HepG2 (cell line): ENCODE data around the gene IGF2. TPM values are rescaled to one million over a fixed set of nuclear protein-coding genes. Genes with fewer than 3 reads are reported as not detected.

Experiments
- ARNTL ChIP-seq: sonication (generic); formaldehyde crosslinking; IDR thresholded peaks from 2 replicates; pipeline ENCODE4 v1.4.0; 2020; ENCODE audit warnings: mild to moderate bottlenecking, missing genetic modification reagents
- BORCS8-MEF2B ChIP-seq: sonication (generic); formaldehyde crosslinking; IDR thresholded peaks from 2 replicates; pipeline ENCODE4 v1.8.0; 2022; ENCODE audit warnings: mild to moderate bottlenecking, missing genetic modification reagents
- EED ChIP-seq: sonication (generic); formaldehyde crosslinking; IDR thresholded peaks from 2 replicates; pipeline ENCODE4 v1.5.0; 2020; ENCODE audit warnings: mild to moderate bottlenecking, missing genetic modification reagents
- ESRRA ChIP-seq: sonication (generic); formaldehyde crosslinking; IDR thresholded peaks from 2 replicates; pipeline ENCODE4 v1.5.1; 2020; ENCODE audit warnings: mild to moderate bottlenecking, low read depth, missing genetic modification reagents
- HMG20B ChIP-seq: conservative IDR thresholded peaks from 2 replicates; pipeline ENCODE4 v1.6.1; 2016; ENCODE audit warnings: missing genetic modification reagents, missing compliant biosample characterization
- HNRNPLL ChIP-seq: fragments of 200-400 bp; formaldehyde crosslinking; IDR thresholded peaks from 2 replicates; pipeline ENCODE4 v1.6.1; 2017; ENCODE audit warnings: mild to moderate bottlenecking, low read depth, low read length; ENCODE audit not compliant: poor library complexity, severe bottlenecking
- NCOR1 ChIP-seq: fragments of 200-600 bp; sonication (generic); IDR thresholded peaks from 2 replicates; pipeline ENCODE4 v1.7.0; 2017; ENCODE audit warnings: antibody characterized with exemption, low read length, borderline replicate concordance
- TCF7 ChIP-seq: sonication (generic); IDR thresholded peaks from 2 replicates; pipeline ENCODE4 v1.6.1; 2016; ENCODE audit warnings: antibody characterized with exemption, low read depth
- ZFP36 ChIP-seq: fragments of 150-350 bp; IDR thresholded peaks from 2 replicates; pipeline ENCODE4 v1.6.1; 2018; ENCODE audit warnings: borderline replicate concordance, low read length, low read depth; ENCODE audit not compliant: partially characterized antibody
- ZNF207 ChIP-seq: fragments of 450-650 bp; IDR thresholded peaks from 2 replicates; pipeline ENCODE4 v1.6.1; 2016; ENCODE audit warnings: antibody characterized with exemption, borderline replicate concordance
- ZNF253 ChIP-seq: sonication (generic); formaldehyde crosslinking; IDR thresholded peaks from 2 replicates; pipeline ENCODE4 v1.8.0; 2022; ENCODE audit warnings: mild to moderate bottlenecking, missing genetic modification reagents, borderline replicate concordance
- ZNF34 ChIP-seq: sonication (generic); formaldehyde crosslinking; IDR thresholded peaks from 2 replicates; pipeline ENCODE4 v1.4.0; 2020; ENCODE audit warnings: mild to moderate bottlenecking, missing genetic modification reagents, borderline replicate concordance
- ZNF563 ChIP-seq: sonication (generic); formaldehyde crosslinking; IDR thresholded peaks from 2 replicates; pipeline ENCODE4 v1.8.0; 2022; ENCODE audit warnings: mild to moderate bottlenecking, moderate library complexity, missing genetic modification reagents
- ZSCAN30 ChIP-seq: sonication (generic); formaldehyde crosslinking; IDR thresholded peaks from 2 replicates; pipeline ENCODE4 v1.5.0; 2020; ENCODE audit warnings: mild to moderate bottlenecking, missing genetic modification reagents
- polyA plus RNA-seq, 8 experiments: library from polyadenylated mRNA; depleted of rRNA in 3 of 8; stranded (reverse) in 7 of 8; unstranded in 1 of 8; fragments of >200 nt; fragmentation: Illumina TruSeq in 4 of 8; extraction: Trizol in 4 of 8; gene quantifications; 2 replicates each; pipeline versions ENCODE4 v1.2.1 to v1.2.3, GENCODE V29; 2011 to 2016; ENCODE audit warnings: low read depth in 4 of 8, missing spikeins in 1 of 8, mixed read lengths in 1 of 8; ENCODE audit not compliant: insufficient read depth in 1 of 8
- total RNA-seq, 5 experiments: library from RNA; depleted of rRNA; stranded (reverse); fragments of >200 nt; fragmentation: Illumina TruSeq; extraction: Trizol; gene quantifications; 2 replicates each; pipeline ENCODE4 v1.2.3, GENCODE V29; 2016; ENCODE audit warnings: low read depth in 1 of 5
- TF ChIP-seq, protein P1 (sequence below): sonication (generic); formaldehyde crosslinking; IDR thresholded peaks from 2 replicates; pipeline ENCODE4 v1.4.0; 2020; ENCODE audit warnings: missing genetic modification reagents, borderline replicate concordance
- TF ChIP-seq, protein P2 (sequence below): sonication (generic); formaldehyde crosslinking; IDR thresholded peaks from 2 replicates; pipeline ENCODE4 v1.4.0; 2020; ENCODE audit warnings: mild to moderate bottlenecking, missing genetic modification reagents
- TF ChIP-seq, protein P3 (sequence below): sonication (generic); formaldehyde crosslinking; IDR thresholded peaks from 2 replicates; pipeline ENCODE4 v1.5.0; 2020; ENCODE audit warnings: mild to moderate bottlenecking, missing genetic modification reagents, moderate library complexity
- TF ChIP-seq, protein P4 (sequence below): sonication (generic); formaldehyde crosslinking; IDR thresholded peaks from 2 replicates; pipeline ENCODE4 v1.8.1; 2023; ENCODE audit warnings: mild to moderate bottlenecking, missing genetic modification reagents
- TF ChIP-seq, protein P5 (sequence below): sonication (generic); formaldehyde crosslinking; IDR thresholded peaks from 2 replicates; pipeline ENCODE4 v1.5.0; 2020; ENCODE audit warnings: missing genetic modification reagents

The IGF2 gene
- total and polyA plus RNA-seq, 2 of the 13 experiments (the other 11 are each of a cell fraction or from before 2014, with no cell fraction given): 79.1 to 254 TPM

DNA sequence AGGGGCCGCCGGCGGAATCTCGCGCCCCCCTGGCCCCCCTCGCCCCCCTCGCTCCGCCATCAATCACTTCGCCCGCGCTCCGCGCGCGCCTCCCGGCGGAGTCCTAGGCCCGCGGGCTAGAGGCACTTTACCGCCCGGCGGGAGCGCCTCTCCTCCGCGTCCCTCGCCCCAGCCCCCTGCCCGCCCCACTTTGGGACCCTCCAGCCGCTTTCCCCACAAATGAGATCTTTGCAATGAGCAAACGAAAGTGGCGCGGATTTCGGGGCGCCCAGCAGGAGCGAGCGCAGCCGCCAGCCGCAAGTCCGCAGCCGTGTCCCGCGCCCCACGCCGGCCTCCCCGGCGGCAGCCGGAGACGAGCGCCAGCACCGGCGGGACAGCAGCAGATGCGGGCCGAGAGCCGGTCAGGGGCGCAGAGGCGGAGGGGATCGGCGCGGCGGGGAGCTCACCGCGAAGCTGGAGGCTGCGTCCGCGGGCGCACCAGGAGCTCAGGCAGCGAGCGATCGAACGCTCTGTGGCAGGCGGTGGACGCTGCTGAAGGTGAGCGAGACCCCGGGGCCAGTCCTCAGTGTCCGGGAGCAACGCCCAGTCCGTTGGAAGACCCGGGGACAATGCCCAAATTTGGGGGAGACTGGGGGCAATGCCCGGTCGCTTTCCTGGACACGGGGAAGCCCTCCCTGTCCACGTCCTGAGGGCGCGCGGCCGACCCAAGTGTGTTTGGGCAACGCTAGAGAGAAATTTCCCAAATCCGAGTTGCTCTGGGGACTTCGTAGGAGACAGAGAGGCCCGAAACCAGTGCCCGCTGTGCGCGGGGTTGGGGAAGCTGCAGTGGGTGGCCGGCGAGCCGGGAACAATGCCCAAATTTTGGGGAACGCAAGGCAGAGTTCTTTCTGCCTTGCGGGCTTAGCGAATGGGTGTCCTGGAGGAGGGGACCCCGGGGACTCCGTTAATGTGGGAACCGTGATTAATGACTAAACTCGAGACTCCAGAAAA is 1.5 kb upstream of the IGF2 start (continued):
- TF ChIP-seq EED (CRISPR knock-in tag) (peak; percentile 53; the same call in 1 of the 2 replicates), ZSCAN30 (CRISPR knock-in tag) (no peak), ZNF34 (CRISPR knock-in tag) (no peak), HNRNPLL (peak; percentile 47), ZNF563 (0 out of 2 replicates have a peak, but pooled peaks have one; percentile 59), ARNTL (no peak), ZFP36 (no peak), ESRRA (CRISPR knock-in tag) (no peak), ZNF253 (no peak), BORCS8-MEF2B (no peak), NCOR1 (no peak), ZNF207 (no peak), TCF7 (no peak), HMG20B (CRISPR knock-in tag) (no peak)
- TF ChIP-seq, protein P1, sequence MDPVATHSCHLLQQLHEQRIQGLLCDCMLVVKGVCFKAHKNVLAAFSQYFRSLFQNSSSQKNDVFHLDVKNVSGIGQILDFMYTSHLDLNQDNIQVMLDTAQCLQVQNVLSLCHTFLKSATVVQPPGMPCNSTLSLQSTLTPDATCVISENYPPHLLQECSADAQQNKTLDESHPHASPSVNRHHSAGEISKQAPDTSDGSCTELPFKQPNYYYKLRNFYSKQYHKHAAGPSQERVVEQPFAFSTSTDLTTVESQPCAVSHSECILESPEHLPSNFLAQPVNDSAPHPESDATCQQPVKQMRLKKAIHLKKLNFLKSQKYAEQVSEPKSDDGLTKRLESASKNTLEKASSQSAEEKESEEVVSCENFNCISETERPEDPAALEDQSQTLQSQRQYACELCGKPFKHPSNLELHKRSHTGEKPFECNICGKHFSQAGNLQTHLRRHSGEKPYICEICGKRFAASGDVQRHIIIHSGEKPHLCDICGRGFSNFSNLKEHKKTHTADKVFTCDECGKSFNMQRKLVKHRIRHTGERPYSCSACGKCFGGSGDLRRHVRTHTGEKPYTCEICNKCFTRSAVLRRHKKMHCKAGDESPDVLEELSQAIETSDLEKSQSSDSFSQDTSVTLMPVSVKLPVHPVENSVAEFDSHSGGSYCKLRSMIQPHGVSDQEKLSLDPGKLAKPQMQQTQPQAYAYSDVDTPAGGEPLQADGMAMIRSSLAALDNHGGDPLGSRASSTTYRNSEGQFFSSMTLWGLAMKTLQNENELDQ (CRISPR knock-in tag): no peak
- TF ChIP-seq, protein P2, sequence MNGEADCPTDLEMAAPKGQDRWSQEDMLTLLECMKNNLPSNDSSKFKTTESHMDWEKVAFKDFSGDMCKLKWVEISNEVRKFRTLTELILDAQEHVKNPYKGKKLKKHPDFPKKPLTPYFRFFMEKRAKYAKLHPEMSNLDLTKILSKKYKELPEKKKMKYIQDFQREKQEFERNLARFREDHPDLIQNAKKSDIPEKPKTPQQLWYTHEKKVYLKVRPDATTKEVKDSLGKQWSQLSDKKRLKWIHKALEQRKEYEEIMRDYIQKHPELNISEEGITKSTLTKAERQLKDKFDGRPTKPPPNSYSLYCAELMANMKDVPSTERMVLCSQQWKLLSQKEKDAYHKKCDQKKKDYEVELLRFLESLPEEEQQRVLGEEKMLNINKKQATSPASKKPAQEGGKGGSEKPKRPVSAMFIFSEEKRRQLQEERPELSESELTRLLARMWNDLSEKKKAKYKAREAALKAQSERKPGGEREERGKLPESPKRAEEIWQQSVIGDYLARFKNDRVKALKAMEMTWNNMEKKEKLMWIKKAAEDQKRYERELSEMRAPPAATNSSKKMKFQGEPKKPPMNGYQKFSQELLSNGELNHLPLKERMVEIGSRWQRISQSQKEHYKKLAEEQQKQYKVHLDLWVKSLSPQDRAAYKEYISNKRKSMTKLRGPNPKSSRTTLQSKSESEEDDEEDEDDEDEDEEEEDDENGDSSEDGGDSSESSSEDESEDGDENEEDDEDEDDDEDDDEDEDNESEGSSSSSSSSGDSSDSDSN: peak; percentile 77; the same call in 1 of the 2 replicates
- TF ChIP-seq, protein P3, sequence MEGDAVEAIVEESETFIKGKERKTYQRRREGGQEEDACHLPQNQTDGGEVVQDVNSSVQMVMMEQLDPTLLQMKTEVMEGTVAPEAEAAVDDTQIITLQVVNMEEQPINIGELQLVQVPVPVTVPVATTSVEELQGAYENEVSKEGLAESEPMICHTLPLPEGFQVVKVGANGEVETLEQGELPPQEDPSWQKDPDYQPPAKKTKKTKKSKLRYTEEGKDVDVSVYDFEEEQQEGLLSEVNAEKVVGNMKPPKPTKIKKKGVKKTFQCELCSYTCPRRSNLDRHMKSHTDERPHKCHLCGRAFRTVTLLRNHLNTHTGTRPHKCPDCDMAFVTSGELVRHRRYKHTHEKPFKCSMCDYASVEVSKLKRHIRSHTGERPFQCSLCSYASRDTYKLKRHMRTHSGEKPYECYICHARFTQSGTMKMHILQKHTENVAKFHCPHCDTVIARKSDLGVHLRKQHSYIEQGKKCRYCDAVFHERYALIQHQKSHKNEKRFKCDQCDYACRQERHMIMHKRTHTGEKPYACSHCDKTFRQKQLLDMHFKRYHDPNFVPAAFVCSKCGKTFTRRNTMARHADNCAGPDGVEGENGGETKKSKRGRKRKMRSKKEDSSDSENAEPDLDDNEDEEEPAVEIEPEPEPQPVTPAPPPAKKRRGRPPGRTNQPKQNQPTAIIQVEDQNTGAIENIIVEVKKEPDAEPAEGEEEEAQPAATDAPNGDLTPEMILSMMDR (CRISPR knock-in tag): peak; percentile 34; the same call in 1 of the 2 replicates
- TF ChIP-seq, protein P4, sequence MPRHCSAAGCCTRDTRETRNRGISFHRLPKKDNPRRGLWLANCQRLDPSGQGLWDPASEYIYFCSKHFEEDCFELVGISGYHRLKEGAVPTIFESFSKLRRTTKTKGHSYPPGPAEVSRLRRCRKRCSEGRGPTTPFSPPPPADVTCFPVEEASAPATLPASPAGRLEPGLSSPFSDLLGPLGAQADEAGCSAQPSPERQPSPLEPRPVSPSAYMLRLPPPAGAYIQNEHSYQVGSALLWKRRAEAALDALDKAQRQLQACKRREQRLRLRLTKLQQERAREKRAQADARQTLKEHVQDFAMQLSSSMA (CRISPR knock-in tag): no peak
- TF ChIP-seq, protein P5, sequence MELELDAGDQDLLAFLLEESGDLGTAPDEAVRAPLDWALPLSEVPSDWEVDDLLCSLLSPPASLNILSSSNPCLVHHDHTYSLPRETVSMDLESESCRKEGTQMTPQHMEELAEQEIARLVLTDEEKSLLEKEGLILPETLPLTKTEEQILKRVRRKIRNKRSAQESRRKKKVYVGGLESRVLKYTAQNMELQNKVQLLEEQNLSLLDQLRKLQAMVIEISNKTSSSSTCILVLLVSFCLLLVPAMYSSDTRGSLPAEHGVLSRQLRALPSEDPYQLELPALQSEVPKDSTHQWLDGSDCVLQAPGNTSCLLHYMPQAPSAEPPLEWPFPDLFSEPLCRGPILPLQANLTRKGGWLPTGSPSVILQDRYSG: no peak
